PC-3 (cell line): ENCODE measurements around the gene CA9. TPM values are rescaled to one million over a fixed set of nuclear protein-coding genes. Genes with fewer than 3 reads are reported as not detected.

ENCODE experiments used
- ATAC-seq: fragments of 200-7000 bp; cut with Tn5 transposase; 2 replicates; pipeline ENCODE4 v1.9.1; 2020; ENCODE audit warnings: mild to moderate bottlenecking, moderate library complexity
- BruUV-seq: library from RNA; stranded (reverse); fragments of 400-500 nt; replicated peaks from 2 replicates; lab custom pipeline; 2021; lab: Mats Ljungman, UMichigan
- CTCF ChIA-PET: fragments of 300-600 bp; sonication (Branson Sonifier 250); formaldehyde crosslinking; loops from one replicate; lab custom pipeline; 2022; ENCODE audit warnings: antibody characterized with exemption; lab: Charles Lee
- POLR2A ChIA-PET: fragments of 300-600 bp; sonication (Branson Sonifier 250); formaldehyde crosslinking; loops from one replicate; lab custom pipeline; 2022; ENCODE audit warnings: antibody characterized with exemption; ENCODE audit not compliant: unreplicated experiment; lab: Charles Lee
- DNase-seq: peaks from one replicate; pipeline ENCODE4 v3.0.0-alpha.2; 2015
- H2AFZ ChIP-seq: fragments of 300-600 bp; sonication (generic); 2 replicates; pipeline ENCODE4 v1.6.0; 2016; ENCODE audit warnings: antibody characterized with exemption, low read length
- H3F3A ChIP-seq: fragments of 300-600 bp; sonication (generic); one replicate; pipeline ENCODE4 v1.6.0; 2017; ENCODE audit warnings: antibody characterized with exemption, low read length, control low read depth, mild to moderate bottlenecking; ENCODE audit not compliant: unreplicated experiment
- H3K27ac ChIP-seq: fragments of 300-600 bp; sonication (generic); 2 replicates; pipeline ENCODE4 v1.5.1; 2016; ENCODE audit warnings: mild to moderate bottlenecking, low read length
- H3K27me3 ChIP-seq: fragments of 300-600 bp; sonication (generic); 2 replicates; pipeline ENCODE4 v1.6.1; 2016; ENCODE audit warnings: low read length, mixed read lengths
- H3K36me3 ChIP-seq: fragments of 300-600 bp; sonication (generic); 2 replicates; pipeline ENCODE4 v1.6.1; 2016; ENCODE audit warnings: low read depth, mixed run types, low read length, mixed read lengths
- H3K4me1 ChIP-seq: fragments of 300-600 bp; sonication (generic); 2 replicates; pipeline ENCODE4 v1.5.1; 2016; ENCODE audit warnings: low read length; ENCODE audit not compliant: insufficient read depth
- H3K4me2 ChIP-seq: fragments of 300-600 bp; sonication (generic); 2 replicates; pipeline ENCODE4 v1.6.0; 2016; ENCODE audit warnings: low read length
- H3K4me3 ChIP-seq: fragments of 300-600 bp; sonication (generic); 2 replicates; pipeline ENCODE4 v1.5.1; 2016; ENCODE audit warnings: mild to moderate bottlenecking, low read length, mixed read lengths
- H3K79me2 ChIP-seq: fragments of 300-600 bp; sonication (generic); 2 replicates; pipeline ENCODE4 v1.6.1; 2017; ENCODE audit warnings: low read length, mixed read lengths
- H3K9ac ChIP-seq: fragments of 300-600 bp; sonication (generic); 2 replicates; pipeline ENCODE4 v1.6.0; 2016; ENCODE audit warnings: mild to moderate bottlenecking, low read length
- H3K9me2 ChIP-seq: fragments of 300-600 bp; sonication (generic); replicated peaks from 2 replicates; pipeline ENCODE4 v1.6.1; 2016; ENCODE audit warnings: mixed run types, low read length, mixed read lengths
- H3K9me3 ChIP-seq: fragments of 300-600 bp; sonication (generic); 2 replicates; pipeline ENCODE4 v1.6.1; 2016; ENCODE audit warnings: low read length, mixed read lengths
- H4K20me1 ChIP-seq: fragments of 300-600 bp; sonication (generic); 2 replicates; pipeline ENCODE4 v1.6.1; 2016; ENCODE audit warnings: low read length, mixed read lengths
- EZH2 ChIP-seq: fragments of 300-600 bp; sonication (generic); IDR thresholded peaks from one replicate; pipeline ENCODE4 v1.6.1; 2017; ENCODE audit warnings: antibody characterized with exemption, mild to moderate bottlenecking, low read length; ENCODE audit not compliant: unreplicated experiment
- EZH2phosphoT487 ChIP-seq: fragments of 300-600 bp; sonication (generic); IDR thresholded peaks from 2 replicates; pipeline ENCODE4 v1.6.1; 2018; ENCODE audit warnings: mild to moderate bottlenecking, antibody characterized with exemption, low read length, borderline replicate concordance
- intact Hi-C: fragments of 100-400 bp; cut with micrococcal nuclease; formaldehyde crosslinking; loops from 2 replicates; pipeline ENCODE4 v1.9.0; 2023
- total RNA-seq: library from RNA; depleted of rRNA; stranded (reverse); fragments of >200 nt; gene quantifications from 2 replicates; pipeline ENCODE4 v1.2.3, GENCODE V29; 2014
- TF ChIP-seq, protein P1 (sequence below): fragments of 300-600 bp; sonication (generic); conservative IDR thresholded peaks from 2 replicates; pipeline ENCODE4 v1.5.1; 2017; ENCODE audit warnings: antibody characterized with exemption, low read depth, mild to moderate bottlenecking, low read length

CA9 gene
- total RNA-seq, 1 experiment from 2014 or later, result 7.7 TPM

DNA sequence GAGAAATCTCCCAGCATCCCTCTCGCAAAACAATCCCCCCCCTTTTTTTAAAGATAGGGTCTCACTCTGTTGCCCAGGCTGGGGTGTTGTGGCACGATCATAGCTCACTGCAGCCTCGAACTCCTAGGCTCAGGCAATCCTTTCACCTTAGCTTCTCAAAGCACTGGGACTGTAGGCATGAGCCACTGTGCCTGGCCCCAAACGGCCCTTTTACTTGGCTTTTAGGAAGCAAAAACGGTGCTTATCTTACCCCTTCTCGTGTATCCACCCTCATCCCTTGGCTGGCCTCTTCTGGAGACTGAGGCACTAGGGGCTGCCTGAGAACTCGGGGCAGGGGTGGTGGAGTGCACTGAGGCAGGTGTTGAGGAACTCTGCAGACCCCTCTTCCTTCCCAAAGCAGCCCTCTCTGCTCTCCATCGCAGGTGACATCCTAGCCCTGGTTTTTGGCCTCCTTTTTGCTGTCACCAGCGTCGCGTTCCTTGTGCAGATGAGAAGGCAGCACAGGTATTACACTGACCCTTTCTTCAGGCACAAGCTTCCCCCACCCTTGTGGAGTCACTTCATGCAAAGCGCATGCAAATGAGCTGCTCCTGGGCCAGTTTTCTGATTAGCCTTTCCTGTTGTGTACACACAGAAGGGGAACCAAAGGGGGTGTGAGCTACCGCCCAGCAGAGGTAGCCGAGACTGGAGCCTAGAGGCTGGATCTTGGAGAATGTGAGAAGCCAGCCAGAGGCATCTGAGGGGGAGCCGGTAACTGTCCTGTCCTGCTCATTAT is 6.8 kb downstream of the CA9 start:
- H3F3A ChIP-seq, result no peaks in the 10 kb centered on the region
- no peak overlapping the region for H3K4me2 ChIP-seq
- BruUV-seq, result no TSS peak
- H3K9me3 ChIP-seq, result no peaks in the 10 kb centered on the region
- H3K4me3 ChIP-seq, result no peak overlapping the region
- intact Hi-C loops, result no loop called here
- H4K20me1 ChIP-seq, result no peaks in the 10 kb centered on the region
- H3K27me3 ChIP-seq, result no peaks in the 10 kb centered on the region
- H2AFZ ChIP-seq, result no peak overlapping the region
- no peak overlapping the region for H3K9ac ChIP-seq
- no peaks in the 10 kb centered on the region for H3K79me2 ChIP-seq
- POLR2A ChIA-PET, result no interaction called here
- DNase-seq, result no peak
- H3K36me3 ChIP-seq, result no peaks in the 10 kb centered on the region
- TF ChIP-seq EZH2 (no peak), EZH2phosphoT487 (no peak)
- TF ChIP-seq, protein P1, sequence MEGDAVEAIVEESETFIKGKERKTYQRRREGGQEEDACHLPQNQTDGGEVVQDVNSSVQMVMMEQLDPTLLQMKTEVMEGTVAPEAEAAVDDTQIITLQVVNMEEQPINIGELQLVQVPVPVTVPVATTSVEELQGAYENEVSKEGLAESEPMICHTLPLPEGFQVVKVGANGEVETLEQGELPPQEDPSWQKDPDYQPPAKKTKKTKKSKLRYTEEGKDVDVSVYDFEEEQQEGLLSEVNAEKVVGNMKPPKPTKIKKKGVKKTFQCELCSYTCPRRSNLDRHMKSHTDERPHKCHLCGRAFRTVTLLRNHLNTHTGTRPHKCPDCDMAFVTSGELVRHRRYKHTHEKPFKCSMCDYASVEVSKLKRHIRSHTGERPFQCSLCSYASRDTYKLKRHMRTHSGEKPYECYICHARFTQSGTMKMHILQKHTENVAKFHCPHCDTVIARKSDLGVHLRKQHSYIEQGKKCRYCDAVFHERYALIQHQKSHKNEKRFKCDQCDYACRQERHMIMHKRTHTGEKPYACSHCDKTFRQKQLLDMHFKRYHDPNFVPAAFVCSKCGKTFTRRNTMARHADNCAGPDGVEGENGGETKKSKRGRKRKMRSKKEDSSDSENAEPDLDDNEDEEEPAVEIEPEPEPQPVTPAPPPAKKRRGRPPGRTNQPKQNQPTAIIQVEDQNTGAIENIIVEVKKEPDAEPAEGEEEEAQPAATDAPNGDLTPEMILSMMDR, result no peak
- no peaks in the 10 kb centered on the region for H3K4me1 ChIP-seq
- CTCF ChIA-PET, result no interaction called here
- peak; percentile 22 for ATAC-seq
- H3K9me2 ChIP-seq, result no peaks in the 10 kb centered on the region
- no peak overlapping the region for H3K27ac ChIP-seq

DNA sequence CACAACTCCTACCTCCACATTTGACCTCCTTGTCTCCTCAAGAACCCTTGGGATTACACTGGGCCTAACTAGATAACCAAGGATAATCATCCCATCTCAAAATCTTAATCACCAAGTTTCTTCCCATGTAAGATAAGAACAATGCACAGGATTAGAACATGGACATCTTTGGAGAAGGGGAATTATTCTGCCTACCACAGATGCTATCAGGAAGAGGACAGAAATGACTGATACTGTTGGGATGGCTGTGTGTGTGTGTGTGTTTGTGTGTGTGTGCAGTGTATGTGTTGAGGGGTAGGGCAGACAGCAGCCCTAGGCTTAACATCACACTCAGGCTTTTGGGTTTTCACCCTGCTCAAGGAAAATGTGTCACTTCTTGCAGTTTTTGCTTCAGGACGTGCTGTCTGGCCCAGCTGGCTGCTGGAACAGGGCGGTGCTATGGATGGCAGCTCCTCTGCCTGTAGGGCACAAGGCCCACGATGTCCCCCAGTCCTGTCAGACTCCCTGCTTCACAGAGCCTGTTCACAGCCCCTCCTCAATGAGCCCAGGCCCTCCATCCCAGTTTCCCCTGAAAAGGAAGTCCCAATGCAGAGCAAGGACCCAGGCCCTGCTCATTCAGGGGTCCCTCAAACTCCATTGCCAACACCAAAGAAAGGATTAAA is 7.7 kb downstream of the CA9 start:
- H3K9me3 ChIP-seq, result no peaks in the 10 kb centered on the region
- H3K4me2 ChIP-seq, result no peak overlapping the region
- H4K20me1 ChIP-seq, result no peaks in the 10 kb centered on the region
- H3K27ac ChIP-seq, result no peak overlapping the region
- H3K4me3 ChIP-seq, result no peak overlapping the region
- no TSS peak for BruUV-seq
- DNase-seq, result no peak
- H3K9ac ChIP-seq, result no peak overlapping the region
- H2AFZ ChIP-seq, result no peak overlapping the region
- no peaks in the 10 kb centered on the region for H3K27me3 ChIP-seq
- H3K4me1 ChIP-seq, result no peaks in the 10 kb centered on the region
- no peaks in the 10 kb centered on the region for H3F3A ChIP-seq
- TF ChIP-seq, protein P1, result no peak
- TF ChIP-seq EZH2phosphoT487 (no peak), EZH2 (no peak)
- no peaks in the 10 kb centered on the region for H3K36me3 ChIP-seq
- no peak for ATAC-seq
- no peaks in the 10 kb centered on the region for H3K79me2 ChIP-seq
- CTCF ChIA-PET, result no interaction called here
- intact Hi-C loops, result no loop called here
- POLR2A ChIA-PET, result no interaction called here
- H3K9me2 ChIP-seq, result no peaks in the 10 kb centered on the region

DNA sequence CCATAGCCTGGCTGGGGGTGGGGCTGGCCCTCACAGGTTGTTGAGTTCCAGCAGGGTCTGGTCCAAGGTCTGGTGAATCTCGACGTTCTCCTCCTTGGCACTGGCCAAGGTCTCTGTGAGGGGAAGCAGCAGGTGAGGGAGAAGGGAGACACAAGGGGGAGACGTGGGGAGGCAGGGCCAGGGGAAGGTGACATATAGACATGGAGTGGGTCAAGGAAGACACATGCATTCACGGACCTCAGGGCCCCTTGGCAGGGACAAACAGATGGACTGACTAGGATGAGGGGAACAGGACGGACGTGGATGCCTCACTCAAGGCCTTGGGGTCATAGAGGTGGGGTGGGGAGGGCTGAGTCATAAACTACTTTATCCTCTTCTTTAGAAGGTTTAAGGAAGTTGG is 8.3 kb downstream of the CA9 start:
- no peaks in the 10 kb centered on the region for H3K9me2 ChIP-seq
- no peak overlapping the region for H2AFZ ChIP-seq
- H3K4me2 ChIP-seq, result no peak overlapping the region
- ChIA-PET CTCF (no interaction called here), POLR2A (no interaction called here)
- no TSS peak for BruUV-seq
- H3K4me3 ChIP-seq, result no peak overlapping the region
- no peaks in the 10 kb centered on the region for H4K20me1 ChIP-seq
- no peaks in the 10 kb centered on the region for H3K36me3 ChIP-seq
- H3K27me3 ChIP-seq, result no peaks in the 10 kb centered on the region
- ATAC-seq (no peak), DNase-seq (no peak)
- no peaks in the 10 kb centered on the region for H3K79me2 ChIP-seq
- H3K9me3 ChIP-seq, result no peaks in the 10 kb centered on the region
- H3K27ac ChIP-seq, result no peak overlapping the region
- no peak overlapping the region for H3K9ac ChIP-seq
- TF ChIP-seq, protein P1, result no peak
- no peak for TF ChIP-seq EZH2
- no peaks in the 10 kb centered on the region for H3F3A ChIP-seq
- no peaks in the 10 kb centered on the region for H3K4me1 ChIP-seq
- intact Hi-C loops, result no loop called here
